GM18951 (cell line): ENCODE results near the gene CACNG4.

Experiments
- POLR2A ChIP-seq: IDR thresholded peaks from 4 replicates; pipeline ENCODE4 v1.6.1; 2011; ENCODE audit warnings: mild to moderate bottlenecking; ENCODE audit not compliant: insufficient read length, insufficient read depth; ENCODE audit errors: extremely low read depth
- in situ Hi-C: fragments of 300-500 bp; cut with MboI; formaldehyde crosslinking; loops from one replicate; pipeline ENCODE4 v1.12.0; 2022; ENCODE audit warnings: low sequenced_read_pairs, mixed read lengths, inconsistent platforms; ENCODE audit not compliant: unreplicated experiment

CACNG4 gene

DNA sequence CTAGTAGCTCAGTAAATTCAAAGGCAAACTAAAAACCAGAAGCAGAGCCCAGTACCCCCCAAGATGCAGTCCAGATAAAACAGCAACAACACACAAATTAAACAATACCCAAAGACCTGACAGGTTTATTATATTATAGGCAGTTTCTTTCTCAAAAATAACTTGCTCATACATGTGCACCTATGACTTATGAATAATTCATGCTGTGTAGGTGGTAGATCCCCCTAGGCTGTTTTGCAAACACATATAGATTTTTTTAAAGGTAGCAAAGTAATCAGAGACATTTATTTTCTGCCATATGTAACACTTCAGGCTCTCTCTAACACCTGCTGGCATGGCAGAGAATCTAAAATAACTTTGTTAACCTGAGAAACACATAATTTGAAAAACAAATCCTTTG, 107.1 kb downstream of the CACNG4 start:
- in situ Hi-C loops = no loop called here
- TF ChIP-seq POLR2A = no peak

DNA sequence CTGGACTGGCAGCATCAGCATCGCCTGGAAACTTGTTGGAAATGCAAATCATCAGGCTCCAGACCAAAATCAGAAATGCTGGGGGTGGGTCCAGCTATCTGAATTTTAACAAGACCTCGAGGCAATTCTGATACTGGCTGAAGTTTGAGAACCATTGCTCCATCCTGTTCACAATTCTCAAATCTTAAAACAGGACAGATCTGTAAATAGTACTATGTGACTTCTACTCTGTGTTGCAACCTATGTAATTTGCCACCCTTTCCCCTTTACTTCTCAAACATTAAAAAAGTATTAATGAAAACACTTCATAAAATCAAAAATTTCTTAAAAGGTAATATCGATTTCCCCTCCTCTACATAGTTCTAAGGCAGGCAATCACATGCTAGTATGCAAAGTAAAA, 108.4 kb downstream of the CACNG4 start:
- in situ Hi-C loops = no loop called here
- TF ChIP-seq POLR2A = no peak

DNA sequence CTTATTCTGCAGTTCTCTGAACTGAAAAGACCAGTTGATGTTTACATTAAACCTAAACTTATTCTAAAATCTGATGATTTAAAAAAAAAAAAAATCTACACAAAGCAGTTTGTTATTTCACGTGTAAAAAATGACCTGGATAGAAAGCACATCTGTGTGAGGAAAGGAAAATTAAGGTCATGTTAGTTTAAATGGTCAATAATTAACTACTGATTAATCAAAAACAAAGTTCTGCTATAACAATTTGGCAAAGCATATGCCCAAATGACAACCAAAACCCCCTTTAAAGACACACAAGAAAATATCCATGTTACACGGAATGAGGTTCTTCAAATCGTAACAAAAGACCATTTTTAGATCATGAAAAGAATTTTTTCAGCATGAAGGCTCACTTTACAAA, 110.3 kb downstream of the CACNG4 start:
- TF ChIP-seq POLR2A = no peak
- in situ Hi-C loops = no loop called here

DNA sequence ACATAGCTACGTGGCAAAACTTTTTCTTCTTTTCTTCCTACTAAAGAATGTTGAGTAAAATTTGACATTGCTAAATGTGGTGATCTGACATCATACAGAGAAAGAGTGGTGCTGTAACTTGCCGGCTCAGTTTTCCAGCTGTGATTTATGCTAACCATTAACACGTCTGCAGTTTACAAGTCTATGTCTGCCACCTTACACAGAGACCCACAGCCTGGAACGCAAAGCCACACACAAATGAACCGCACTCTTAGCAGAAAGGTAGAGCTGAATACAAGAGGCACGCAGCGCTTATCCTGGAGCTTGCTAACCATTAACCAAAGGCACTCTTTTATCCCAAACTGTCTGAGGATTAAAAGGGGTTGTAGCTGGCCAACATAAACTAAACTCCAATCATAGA, 111.8 kb downstream of the CACNG4 start:
- TF ChIP-seq POLR2A = no peak
- in situ Hi-C loops = no loop called here

DNA sequence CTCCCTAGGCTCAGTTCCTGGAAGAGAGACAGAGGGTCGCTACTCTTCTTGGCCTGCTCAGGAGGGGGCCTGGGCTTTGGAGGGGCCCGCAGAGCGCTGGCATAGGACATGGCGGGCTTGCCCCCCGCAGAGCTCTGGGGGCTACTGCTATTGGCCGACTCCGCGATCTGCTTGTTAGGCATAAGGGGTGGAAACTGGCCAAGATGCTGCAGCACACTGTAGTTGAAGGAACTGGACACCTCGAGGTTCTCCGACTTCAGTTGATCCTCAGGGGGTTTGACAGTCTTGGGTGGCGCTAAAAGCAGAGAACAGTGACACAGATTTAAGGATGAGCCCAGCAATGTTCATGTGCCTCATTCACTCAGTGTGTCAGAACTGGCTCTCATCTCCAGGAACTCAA, 113.8 kb downstream of the CACNG4 start:
- TF ChIP-seq POLR2A = no peak

DNA sequence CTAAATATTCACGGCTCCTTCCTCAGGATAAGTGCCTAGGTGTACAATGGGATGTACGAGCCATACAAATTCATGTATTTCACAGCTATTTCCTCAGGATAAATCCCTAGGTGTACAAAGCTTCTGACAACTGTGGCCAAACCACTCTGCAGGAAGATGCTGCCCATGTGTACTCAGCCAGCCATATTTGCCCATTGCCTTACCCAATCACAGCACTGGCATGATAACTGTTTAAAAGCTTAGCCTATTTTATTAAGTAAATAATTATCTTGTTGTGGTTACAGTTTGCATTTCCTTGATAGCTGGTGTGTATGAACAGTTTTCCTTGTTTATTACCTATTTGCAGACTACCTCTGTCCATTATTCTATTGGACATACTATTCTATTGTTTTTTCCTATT, 115.0 kb downstream of the CACNG4 start:
- in situ Hi-C loops = no loop called here

More for the DNA sequence above, 113.8 kb downstream of the CACNG4 start:
- in situ Hi-C loops = no loop called here

DNA sequence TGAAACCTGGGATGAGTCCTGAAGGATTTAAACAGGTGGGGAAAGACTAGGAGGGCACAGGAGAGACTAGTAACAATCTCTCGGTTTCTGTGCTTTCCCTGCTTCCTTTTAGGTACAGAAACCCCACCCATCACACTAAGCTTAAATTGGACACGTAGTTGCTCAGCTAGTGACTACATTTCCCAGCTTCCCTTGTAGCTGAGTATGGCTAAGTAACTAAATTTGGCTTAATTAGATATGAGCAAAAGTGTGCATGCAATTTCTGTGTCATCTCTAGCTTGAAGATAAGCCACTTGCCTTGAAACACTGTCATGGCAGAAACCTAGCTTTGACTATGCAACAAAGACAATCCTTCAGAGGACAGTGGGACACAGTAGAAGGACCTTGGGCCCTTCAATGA, 116.3 kb downstream of the CACNG4 start:
- TF ChIP-seq POLR2A = no peak
- in situ Hi-C loops = no loop called here

More for the DNA sequence above, 115.0 kb downstream of the CACNG4 start:
- TF ChIP-seq POLR2A = no peak

DNA sequence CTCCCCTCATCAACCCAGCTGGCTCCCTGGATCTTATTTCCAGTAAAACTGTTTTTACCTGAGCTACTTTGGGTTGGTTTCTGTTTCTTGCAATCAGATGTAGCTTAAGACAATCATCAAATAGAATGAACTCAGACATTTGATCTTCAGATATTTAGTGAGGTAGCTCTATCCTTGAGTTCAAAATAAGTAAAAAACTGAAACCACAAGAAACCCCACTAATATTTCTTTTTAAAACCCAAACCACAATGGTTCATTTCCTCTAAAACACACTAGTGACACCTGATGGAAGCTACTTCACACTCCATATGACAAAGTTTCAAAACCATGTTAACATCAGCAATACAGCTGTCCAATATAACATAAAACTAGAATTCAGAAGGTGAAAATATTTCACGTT, 117.6 kb downstream of the CACNG4 start:
- no peak for TF ChIP-seq POLR2A
- in situ Hi-C loops = no loop called here
